Bronchial epithelial cell (primary cell): Measurements from ENCODE around the gene NKPD1. TPM values are rescaled to one million over a fixed set of nuclear protein-coding genes. Genes with fewer than 3 reads are reported as not detected.
A peak's percentile ranks its signal among the peaks of the same experiment; 100 is the strongest.

Experiments
- DNase-seq: peaks from one replicate; pipeline ENCODE4 v3.0.0-alpha.2; 2010; ENCODE audit warnings: low read depth
- FAIRE-seq: peaks from 2 replicates; lab custom pipeline; 2011; peaks lifted over from hg19 to GRCh38; lab: Jason Lieb, UNC
- H3K27me3 ChIP-seq: 2 replicates; pipeline ENCODE4 v1.5.1; 2011; ENCODE audit warnings: low read length; ENCODE audit not compliant: control insufficient read depth, insufficient read depth
- H3K36me3 ChIP-seq: 2 replicates; pipeline ENCODE4 v1.5.1; 2011; ENCODE audit warnings: low read length; ENCODE audit not compliant: control insufficient read depth, insufficient read depth
- H3K4me3 ChIP-seq: 2 replicates; pipeline ENCODE4 v1.5.1; 2011; ENCODE audit warnings: mild to moderate bottlenecking, low read depth, low read length, control low read depth
- total RNA-seq: library from RNA; depleted of rRNA; stranded (reverse); fragments of >200 nt; gene quantifications from 2 replicates; pipeline ENCODE4 v1.2.1, GENCODE V29; 2014
- TF ChIP-seq, protein P1 (sequence below): IDR thresholded peaks from 2 replicates; pipeline ENCODE4 v1.5.1; 2011; ENCODE audit warnings: mild to moderate bottlenecking, moderate library complexity, low read length, control low read depth, inconsistent platforms; ENCODE audit not compliant: insufficient read depth, severe bottlenecking

NKPD1 gene
- total RNA-seq, 1 donor from 2014 or later: 0.53 TPM

DNA sequence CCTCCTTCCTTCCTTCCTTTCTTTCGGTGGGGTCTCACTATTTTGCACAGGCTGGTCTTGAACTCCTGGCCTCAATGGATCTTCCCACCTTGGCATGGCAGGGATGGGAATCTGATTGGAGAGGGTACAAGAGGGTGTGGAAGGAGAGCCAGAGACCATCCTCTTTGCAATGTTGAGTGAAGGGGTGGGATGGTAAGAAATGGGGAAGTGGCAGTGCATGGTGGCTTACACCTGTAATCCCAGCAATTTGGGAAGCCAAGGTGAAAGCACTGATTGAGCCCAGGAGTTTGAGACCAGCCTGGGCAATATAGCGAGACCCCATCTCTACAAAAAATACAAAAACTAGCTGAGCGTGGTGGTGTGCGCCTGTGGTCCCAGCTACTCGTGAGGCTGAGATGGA, 23.3 kb upstream of the NKPD1 start:
- FAIRE-seq (no peak), DNase-seq (no peak)
- TF ChIP-seq, protein P1, sequence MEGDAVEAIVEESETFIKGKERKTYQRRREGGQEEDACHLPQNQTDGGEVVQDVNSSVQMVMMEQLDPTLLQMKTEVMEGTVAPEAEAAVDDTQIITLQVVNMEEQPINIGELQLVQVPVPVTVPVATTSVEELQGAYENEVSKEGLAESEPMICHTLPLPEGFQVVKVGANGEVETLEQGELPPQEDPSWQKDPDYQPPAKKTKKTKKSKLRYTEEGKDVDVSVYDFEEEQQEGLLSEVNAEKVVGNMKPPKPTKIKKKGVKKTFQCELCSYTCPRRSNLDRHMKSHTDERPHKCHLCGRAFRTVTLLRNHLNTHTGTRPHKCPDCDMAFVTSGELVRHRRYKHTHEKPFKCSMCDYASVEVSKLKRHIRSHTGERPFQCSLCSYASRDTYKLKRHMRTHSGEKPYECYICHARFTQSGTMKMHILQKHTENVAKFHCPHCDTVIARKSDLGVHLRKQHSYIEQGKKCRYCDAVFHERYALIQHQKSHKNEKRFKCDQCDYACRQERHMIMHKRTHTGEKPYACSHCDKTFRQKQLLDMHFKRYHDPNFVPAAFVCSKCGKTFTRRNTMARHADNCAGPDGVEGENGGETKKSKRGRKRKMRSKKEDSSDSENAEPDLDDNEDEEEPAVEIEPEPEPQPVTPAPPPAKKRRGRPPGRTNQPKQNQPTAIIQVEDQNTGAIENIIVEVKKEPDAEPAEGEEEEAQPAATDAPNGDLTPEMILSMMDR: no peak
- Histone ChIP-seq H3K36me3 (peaks cover 2% of the 10 kb centered on the region), H3K4me3 (no peak overlapping the region), H3K27me3 (no peaks in the 10 kb centered on the region)

DNA sequence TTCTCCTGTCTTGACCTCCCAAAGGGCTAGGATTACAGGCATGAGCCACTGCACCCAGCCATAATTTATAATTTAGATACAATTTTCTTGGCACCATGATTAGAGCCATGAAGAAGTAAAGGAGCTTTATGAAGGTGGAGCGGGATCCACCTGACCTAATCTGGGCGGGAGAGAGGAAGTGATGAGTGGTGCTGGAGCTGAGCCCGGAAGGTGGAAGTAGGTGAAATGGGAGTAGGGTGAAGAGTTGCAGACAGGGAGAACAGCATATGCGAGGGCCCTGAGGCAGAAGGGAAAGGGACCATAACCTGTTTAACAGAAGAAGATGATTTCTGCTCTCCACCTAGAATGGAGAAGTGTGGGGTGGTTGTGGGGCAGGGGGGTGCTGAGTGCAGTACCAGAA, 22.0 kb upstream of the NKPD1 start:
- FAIRE-seq (no peak), DNase-seq (peak; percentile 39)
- no peak overlapping the region for H3K4me3 ChIP-seq
- no peaks in the 10 kb centered on the region for H3K27me3 ChIP-seq
- TF ChIP-seq, protein P1: no peak
- H3K36me3 ChIP-seq: peaks cover 2% of the 10 kb centered on the region

DNA sequence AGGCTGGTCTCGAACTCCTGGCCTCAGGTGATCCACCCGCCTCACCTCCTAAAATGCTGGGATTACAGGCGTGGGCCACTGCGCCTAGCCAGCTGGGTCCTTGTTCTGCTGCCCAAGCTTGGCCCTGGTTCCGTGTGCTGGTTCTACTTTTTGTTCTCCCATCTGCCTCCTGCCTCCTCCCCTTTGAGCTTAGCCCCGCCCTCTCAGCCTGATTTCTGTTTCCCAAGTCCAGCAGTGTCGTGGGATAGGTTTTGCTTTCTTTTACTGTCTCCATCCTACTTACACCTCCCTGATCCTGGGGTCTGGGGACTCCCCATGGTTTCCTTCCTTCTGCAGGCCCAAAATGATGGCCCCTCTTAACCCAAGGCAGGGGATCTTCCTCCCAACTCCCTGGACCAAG, 20.2 kb upstream of the NKPD1 start:
- TF ChIP-seq, protein P1: no peak
- no peak for DNase-seq
- no peaks in the 10 kb centered on the region for H3K27me3 ChIP-seq
- FAIRE-seq: no peak
- H3K4me3 ChIP-seq: no peak overlapping the region
- H3K36me3 ChIP-seq: peaks cover 2% of the 10 kb centered on the region

DNA sequence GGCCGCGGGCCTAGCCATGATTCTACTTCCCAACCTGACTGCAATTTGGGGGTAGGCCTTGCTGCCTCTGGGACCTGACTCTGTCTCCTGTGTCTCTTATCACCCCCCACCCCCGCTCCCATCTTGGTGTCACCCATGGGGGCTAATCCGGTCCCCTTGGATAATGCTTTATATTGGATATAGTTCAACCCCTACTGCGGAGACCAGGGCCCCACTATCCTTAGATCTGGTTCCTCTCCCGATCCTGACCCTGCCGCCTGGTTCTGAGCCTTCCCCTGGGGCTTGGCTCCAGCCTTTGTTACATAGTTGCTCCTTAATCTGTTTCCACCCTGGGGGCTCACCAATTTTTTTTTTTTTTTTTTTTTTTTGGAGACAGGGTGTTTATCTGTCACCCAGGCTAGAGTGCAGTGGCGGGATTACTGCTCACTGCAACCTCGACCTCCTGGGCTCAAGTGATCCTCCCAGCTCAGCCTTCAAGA, 19.1 kb upstream of the NKPD1 start:
- Histone ChIP-seq H3K4me3 (peak overlapping the region; percentile 98), H3K27me3 (no peaks in the 10 kb centered on the region), H3K36me3 (peaks cover 2% of the 10 kb centered on the region)
- no peak for DNase-seq
- FAIRE-seq: no peak
- TF ChIP-seq, protein P1: no peak

GRCh38 chr19:45179072-45179891, 18.5 kb upstream of the NKPD1 start:
- Histone ChIP-seq H3K4me3 (peak overlapping the region; percentile 98), H3K27me3 (no peaks in the 10 kb centered on the region), H3K36me3 (peaks cover 2% of the 10 kb centered on the region)
- DNase-seq (no peak), FAIRE-seq (no peak)
- TF ChIP-seq, protein P1: no peak
